IMR-90 (cell line): ENCODE data around the gene PTPN5.

Experiments
- BHLHE40 ChIP-seq: fragments of 150-350 bp; IDR thresholded peaks from 2 replicates; pipeline ENCODE4 v1.6.1; 2016; ENCODE audit warnings: mild to moderate bottlenecking, low read depth, low read length
- CTCF ChIP-seq: conservative IDR thresholded peaks from 2 replicates; pipeline ENCODE4 v1.5.1; 2012; ENCODE audit warnings: mild to moderate bottlenecking, low read depth, low read length, improper control_type of control experiment

DNA sequence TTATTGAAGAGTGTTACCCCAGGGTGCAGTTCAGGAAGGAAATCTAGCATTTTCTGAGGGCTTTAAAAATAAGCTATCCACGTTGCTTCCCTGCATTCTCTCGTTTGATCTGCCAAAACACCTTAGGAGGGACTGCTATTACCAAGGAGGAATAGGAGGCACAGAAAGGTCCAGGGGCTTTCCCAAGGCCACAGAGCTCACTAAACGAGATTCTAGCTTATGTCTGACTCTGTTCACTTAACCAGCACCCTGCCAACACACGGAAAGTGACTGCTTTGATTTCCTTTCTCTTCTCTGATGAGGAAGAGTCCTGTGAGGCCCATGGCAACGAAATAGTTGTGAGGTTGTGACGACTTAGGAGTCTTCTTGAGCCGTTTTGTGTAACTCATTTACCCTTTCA is 3.4 kb upstream of the PTPN5 start:
- TF ChIP-seq CTCF = no peak
- TF ChIP-seq BHLHE40 = no peak
